A549 (cell line): ENCODE results near the gene RAG2. TPM values are rescaled to one million over a fixed set of nuclear protein-coding genes. Genes with fewer than 3 reads are reported as not detected.

Experiments
- ATAC-seq, 2 experiments: fragments of 200-7000 bp in 1 of 2; fragments of >200 bp in 1 of 2; cut with Nextera tagmentation in 1 of 2; cut with Tn5 transposase in 1 of 2; 3 replicates each; pipeline versions ENCODE4 v1.8.0 to v1.9.1; 2018 to 2020; ENCODE audit warnings: mild to moderate bottlenecking in 1 of 2, moderate library complexity in 1 of 2
- CTCF ChIA-PET: fragments of 300-600 bp; sonication (Branson Sonifier 250); formaldehyde crosslinking; extraction: SDS; loops from one replicate; lab custom pipeline; 2021; ENCODE audit warnings: antibody characterized with exemption, inconsistent platforms; lab: Yijun Ruan, JAX
- POLR2A ChIA-PET: fragments of 350-600 bp; formaldehyde crosslinking; extraction: SDS; loops from one replicate; lab custom pipeline; 2021; ENCODE audit warnings: antibody characterized with exemption, inconsistent platforms; lab: Yijun Ruan, JAX
- DNase-seq, 2 experiments: peaks; one replicate each; pipeline versions ENCODE4 v3.0.0 to v3.0.0-alpha.2; 2011 to 2016; ENCODE audit warnings: low read depth in 1 of 2, low spot score in 1 of 2
- FAIRE-seq: peaks from 2 replicates; lab custom pipeline; 2011; peaks lifted over from hg19 to GRCh38; lab: Jason Lieb, UNC
- H3K27ac ChIP-seq, 2 experiments: fragments of >200 bp; sonication (Bioruptor Twin); formaldehyde crosslinking; 3 replicates each; pipeline ENCODE4 v1.5.1; 2016 to 2017
- H3K4me1 ChIP-seq: fragments of >200 bp; sonication (Bioruptor Twin); formaldehyde crosslinking; 3 replicates; pipeline ENCODE4 v1.6.1; 2016
- H3K4me2 ChIP-seq: fragments of >200 bp; sonication (Bioruptor Twin); formaldehyde crosslinking; 3 replicates; pipeline ENCODE4 v1.6.1; 2016
- H3K4me3 ChIP-seq: fragments of >200 bp; sonication (Bioruptor Twin); formaldehyde crosslinking; 3 replicates; pipeline ENCODE4 v1.5.1; 2016
- H3K9me3 ChIP-seq: fragments of >200 bp; sonication (Bioruptor Twin); formaldehyde crosslinking; 3 replicates; pipeline ENCODE4 v1.6.1; 2016
- EHF ChIP-seq: fragments of 250-450 bp; sonication (Bioruptor Pico); IDR thresholded peaks from 2 replicates; pipeline ENCODE4 v1.5.0; 2020; ENCODE audit warnings: mild to moderate bottlenecking
- EHMT2 ChIP-seq: fragments of 200-600 bp; sonication (generic); IDR thresholded peaks from 2 replicates; pipeline ENCODE4 v1.6.1; 2016; ENCODE audit warnings: antibody characterized with exemption, low read depth, mild to moderate bottlenecking, moderate library complexity
- ESRRA ChIP-seq: fragments of 150-350 bp; IDR thresholded peaks from 2 replicates; pipeline ENCODE4 v1.6.1; 2014; ENCODE audit warnings: mild to moderate bottlenecking, low read length, borderline replicate concordance
- GATA3 ChIP-seq: IDR thresholded peaks from 2 replicates; pipeline ENCODE4 v1.6.1; 2012; ENCODE audit warnings: borderline replicate concordance
- HDAC2 ChIP-seq: fragments of 200-600 bp; sonication (generic); IDR thresholded peaks from 2 replicates; pipeline ENCODE4 v1.6.1; 2016
- HOXB13 ChIP-seq: fragments of 250-450 bp; sonication (Bioruptor Pico); IDR thresholded peaks from 2 replicates; pipeline ENCODE4 v1.5.0; 2020; ENCODE audit warnings: low read depth, mild to moderate bottlenecking, moderate library complexity
- HOXB5 ChIP-seq: fragments of 250-450 bp; sonication (Bioruptor Pico); IDR thresholded peaks from 2 replicates; pipeline ENCODE4 v1.5.0; 2020; ENCODE audit warnings: mild to moderate bottlenecking, moderate library complexity
- MAFK ChIP-seq: fragments of 450-650 bp; IDR thresholded peaks from 2 replicates; pipeline ENCODE4 v1.6.1; 2014; ENCODE audit not compliant: partially characterized antibody
- NR3C1 ChIP-seq: fragments of >200 bp; sonication (Bioruptor Twin); formaldehyde crosslinking; IDR thresholded peaks from 3 replicates; pipeline ENCODE4 v1.6.1; 2017
- POLR2AphosphoS2 ChIP-seq: conservative IDR thresholded peaks from 2 replicates; pipeline ENCODE4 v1.6.1; 2012; ENCODE audit warnings: low read length, improper control_type of control experiment, inconsistent platforms
- RAD21 ChIP-seq, 2 experiments: fragments of >200 bp in 1 of 2; sonication (Bioruptor Twin) in 1 of 2; formaldehyde crosslinking in 1 of 2; IDR thresholded peaks in 1 of 2; conservative IDR thresholded peaks in 1 of 2; 2 replicates in 1 of 2; 3 replicates in 1 of 2; pipeline ENCODE4 v1.6.1; 2012 to 2018; ENCODE audit warnings: inconsistent platforms in 1 of 2
- RCOR1 ChIP-seq: fragments of 150-350 bp; IDR thresholded peaks from 2 replicates; pipeline ENCODE4 v1.6.1; 2014; ENCODE audit warnings: antibody characterized with exemption, low read length, low read depth
- SMC3 ChIP-seq: fragments of >200 bp; sonication (Bioruptor Twin); formaldehyde crosslinking; IDR thresholded peaks from 3 replicates; pipeline ENCODE4 v1.6.1; 2018; ENCODE audit warnings: inconsistent platforms
- SREBF2 ChIP-seq: fragments of 450-650 bp; IDR thresholded peaks from 2 replicates; pipeline ENCODE4 v1.6.1; 2014; ENCODE audit warnings: mild to moderate bottlenecking, moderate library complexity
- ZC3H11A ChIP-seq: fragments of 450-650 bp; IDR thresholded peaks from 2 replicates; pipeline ENCODE4 v1.6.1; 2014; ENCODE audit warnings: antibody characterized with exemption, mild to moderate bottlenecking
- WGBS: methylation state at CpG from one replicate; pipeline ENCODE4 v1.1.6; 2017; ENCODE audit errors: missing lambda C conversion rate; 5-methylcytosine and 5-hydroxymethylcytosine counted together
- polyA minus RNA-seq: library from RNA; depleted of rRNA, polyadenylated mRNA; stranded (reverse); fragments of >200 nt; gene quantifications from 2 replicates; pipeline ENCODE4 v1.2.3, GENCODE V29; 2011; rRNA and poly(A)+ RNA removed
- polyA plus RNA-seq, 4 experiments: library from polyadenylated mRNA; depleted of rRNA in 3 of 4; stranded (reverse); fragments of >200 nt; fragmentation: RNase III in 1 of 4; extraction: RNeasy Plus Mini Kit Qiagen cat#74134 plus additional on column Dnase treatment in 1 of 4; gene quantifications; 2 replicates in 3 of 4; 3 replicates in 1 of 4; pipeline ENCODE4 v1.2.3, GENCODE V29; 2011 to 2017
- TF ChIP-seq, protein P1 (sequence below): fragments of 150-350 bp; IDR thresholded peaks from 2 replicates; pipeline ENCODE4 v1.6.1; 2014; ENCODE audit warnings: low read depth, mild to moderate bottlenecking, low read length
- TF ChIP-seq, protein P2 (sequence below): fragments of >200 bp; sonication (Bioruptor Twin); formaldehyde crosslinking; IDR thresholded peaks from 3 replicates; pipeline ENCODE4 v1.5.1; 2016
- TF ChIP-seq, protein P3 (sequence below): fragments of >200 bp; sonication (Bioruptor Twin); formaldehyde crosslinking; IDR thresholded peaks from 3 replicates; pipeline ENCODE4 v1.6.1; 2016
- TF ChIP-seq, protein P4 (sequence below): IDR thresholded peaks from 2 replicates; pipeline ENCODE4 v1.6.1; 2012

The RAG2 gene
- not detected in 2 replicates for polyA plus RNA-seq (2011; rRNA removed)
- polyA plus RNA-seq (2012; cell fraction: cytosol; rRNA removed), result not detected in 2 replicates
- polyA plus RNA-seq (2012; cell fraction: nucleus; rRNA removed), result not detected in 2 replicates
- not detected in 3 replicates for polyA plus RNA-seq (2017; fragmentation: RNase III; extraction: RNeasy Plus Mini Kit Qiagen cat#74134 plus additional on column Dnase treatment)
- polyA minus RNA-seq, result not detected in 2 replicates

DNA sequence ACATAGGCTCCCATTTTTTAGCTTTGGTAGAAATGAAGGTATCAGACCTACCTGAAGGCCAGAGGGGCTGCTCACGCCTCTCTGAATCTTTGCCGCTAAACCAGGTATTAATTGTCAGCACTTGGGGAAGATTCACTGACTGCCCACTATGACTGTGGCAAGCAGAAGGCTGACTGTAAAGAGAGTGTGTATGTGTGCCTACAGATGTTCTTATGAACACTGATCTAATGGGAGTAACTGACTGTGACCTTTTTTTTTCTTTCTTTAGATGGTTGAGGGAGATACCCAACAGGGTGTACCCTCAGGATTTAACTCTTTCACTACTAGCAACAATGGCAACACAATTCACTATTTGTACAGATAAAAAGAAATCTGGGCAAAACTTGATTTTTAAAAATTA lies at the start of gene RAG2:
RAG2 (minus strand) TSS at position 186 of the 400 bp plus-strand sequence. CDS start 4,068 bp downstream, outside the sequence.
- Histone ChIP-seq H3K9me3 (no peaks in the 10 kb centered on the region), H3K4me3 (no peak within 1 kb of the TSS), H3K4me2 (no peak within 1 kb of the TSS)
- ATAC-seq (no peak), FAIRE-seq (no peak)
- WGBS, result 83% methylated on average over 2 of the region's 2 CpGs
- TF ChIP-seq EHF (CRISPR knock-in tag) (no peak), NR3C1 (no peak), HOXB13 (CRISPR knock-in tag) (no peak), RAD21 (conservative IDR thresholded peaks at IDR 0.05 in 1 of 2, IDR thresholded peaks at IDR 0.05 in 1 of 2) (no peak), RCOR1 (no peak), GATA3 (no peak), ZC3H11A (no peak)
- TF ChIP-seq, protein P1, sequence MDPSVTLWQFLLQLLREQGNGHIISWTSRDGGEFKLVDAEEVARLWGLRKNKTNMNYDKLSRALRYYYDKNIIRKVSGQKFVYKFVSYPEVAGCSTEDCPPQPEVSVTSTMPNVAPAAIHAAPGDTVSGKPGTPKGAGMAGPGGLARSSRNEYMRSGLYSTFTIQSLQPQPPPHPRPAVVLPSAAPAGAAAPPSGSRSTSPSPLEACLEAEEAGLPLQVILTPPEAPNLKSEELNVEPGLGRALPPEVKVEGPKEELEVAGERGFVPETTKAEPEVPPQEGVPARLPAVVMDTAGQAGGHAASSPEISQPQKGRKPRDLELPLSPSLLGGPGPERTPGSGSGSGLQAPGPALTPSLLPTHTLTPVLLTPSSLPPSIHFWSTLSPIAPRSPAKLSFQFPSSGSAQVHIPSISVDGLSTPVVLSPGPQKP, result no peak
- TF ChIP-seq, protein P2, sequence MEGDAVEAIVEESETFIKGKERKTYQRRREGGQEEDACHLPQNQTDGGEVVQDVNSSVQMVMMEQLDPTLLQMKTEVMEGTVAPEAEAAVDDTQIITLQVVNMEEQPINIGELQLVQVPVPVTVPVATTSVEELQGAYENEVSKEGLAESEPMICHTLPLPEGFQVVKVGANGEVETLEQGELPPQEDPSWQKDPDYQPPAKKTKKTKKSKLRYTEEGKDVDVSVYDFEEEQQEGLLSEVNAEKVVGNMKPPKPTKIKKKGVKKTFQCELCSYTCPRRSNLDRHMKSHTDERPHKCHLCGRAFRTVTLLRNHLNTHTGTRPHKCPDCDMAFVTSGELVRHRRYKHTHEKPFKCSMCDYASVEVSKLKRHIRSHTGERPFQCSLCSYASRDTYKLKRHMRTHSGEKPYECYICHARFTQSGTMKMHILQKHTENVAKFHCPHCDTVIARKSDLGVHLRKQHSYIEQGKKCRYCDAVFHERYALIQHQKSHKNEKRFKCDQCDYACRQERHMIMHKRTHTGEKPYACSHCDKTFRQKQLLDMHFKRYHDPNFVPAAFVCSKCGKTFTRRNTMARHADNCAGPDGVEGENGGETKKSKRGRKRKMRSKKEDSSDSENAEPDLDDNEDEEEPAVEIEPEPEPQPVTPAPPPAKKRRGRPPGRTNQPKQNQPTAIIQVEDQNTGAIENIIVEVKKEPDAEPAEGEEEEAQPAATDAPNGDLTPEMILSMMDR, result no peak
- TF ChIP-seq, protein P3, sequence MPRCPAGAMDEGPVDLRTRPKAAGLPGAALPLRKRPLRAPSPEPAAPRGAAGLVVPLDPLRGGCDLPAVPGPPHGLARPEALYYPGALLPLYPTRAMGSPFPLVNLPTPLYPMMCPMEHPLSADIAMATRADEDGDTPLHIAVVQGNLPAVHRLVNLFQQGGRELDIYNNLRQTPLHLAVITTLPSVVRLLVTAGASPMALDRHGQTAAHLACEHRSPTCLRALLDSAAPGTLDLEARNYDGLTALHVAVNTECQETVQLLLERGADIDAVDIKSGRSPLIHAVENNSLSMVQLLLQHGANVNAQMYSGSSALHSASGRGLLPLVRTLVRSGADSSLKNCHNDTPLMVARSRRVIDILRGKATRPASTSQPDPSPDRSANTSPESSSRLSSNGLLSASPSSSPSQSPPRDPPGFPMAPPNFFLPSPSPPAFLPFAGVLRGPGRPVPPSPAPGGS, result no peak
- TF ChIP-seq, all 56 proteins: peak for 0
- H3K27ac ChIP-seq, result no peak within 1 kb of the TSS
- DNase-seq, result no peak
- POLR2A ChIA-PET, result no interaction called here
- CTCF ChIA-PET, result no interaction called here
- H3K4me1 ChIP-seq, result peaks cover 5% of the 10 kb centered on the region; the same call in 1 of the 3 replicates

DNA sequence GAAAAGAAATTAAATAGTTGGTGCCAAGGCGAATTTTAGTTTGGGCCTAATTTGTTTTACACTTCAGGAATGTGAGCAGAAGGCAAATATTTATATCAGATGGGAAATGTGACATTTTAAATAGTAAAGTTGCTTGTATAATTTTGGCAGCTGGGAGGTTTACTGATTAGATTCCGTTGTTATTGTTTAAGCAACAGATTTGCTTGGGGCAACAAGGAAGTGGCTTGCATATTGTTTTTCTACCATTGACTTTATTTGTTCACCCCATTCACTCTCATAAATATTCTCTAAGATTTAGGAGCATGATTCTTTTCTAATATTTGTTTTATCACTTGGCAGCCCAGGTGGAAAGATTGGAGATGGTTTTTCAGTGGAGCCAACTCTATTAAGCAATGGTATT lies 40.5 kb upstream of the RAG2 start:
- DNase-seq, result no peak
- Histone ChIP-seq H3K9me3 (no peaks in the 10 kb centered on the region), H3K4me1 (no peaks in the 10 kb centered on the region), H3K4me2 (no peak overlapping the region), H3K27ac (no peak overlapping the region), H3K4me3 (no peak overlapping the region)
- 63% methylated on average over 2 of the region's 2 CpGs for WGBS
- ChIA-PET POLR2A (no interaction called here), CTCF (no interaction called here)
- FAIRE-seq, result no peak
- ATAC-seq, result no peak
- TF ChIP-seq HOXB5 (CRISPR knock-in tag) (no peak), ESRRA (no peak), EHMT2 (no peak), MAFK (no peak), POLR2AphosphoS2 (no peak), SREBF2 (no peak)
- TF ChIP-seq, protein P4, sequence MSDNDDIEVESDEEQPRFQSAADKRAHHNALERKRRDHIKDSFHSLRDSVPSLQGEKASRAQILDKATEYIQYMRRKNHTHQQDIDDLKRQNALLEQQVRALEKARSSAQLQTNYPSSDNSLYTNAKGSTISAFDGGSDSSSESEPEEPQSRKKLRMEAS, result no peak

DNA sequence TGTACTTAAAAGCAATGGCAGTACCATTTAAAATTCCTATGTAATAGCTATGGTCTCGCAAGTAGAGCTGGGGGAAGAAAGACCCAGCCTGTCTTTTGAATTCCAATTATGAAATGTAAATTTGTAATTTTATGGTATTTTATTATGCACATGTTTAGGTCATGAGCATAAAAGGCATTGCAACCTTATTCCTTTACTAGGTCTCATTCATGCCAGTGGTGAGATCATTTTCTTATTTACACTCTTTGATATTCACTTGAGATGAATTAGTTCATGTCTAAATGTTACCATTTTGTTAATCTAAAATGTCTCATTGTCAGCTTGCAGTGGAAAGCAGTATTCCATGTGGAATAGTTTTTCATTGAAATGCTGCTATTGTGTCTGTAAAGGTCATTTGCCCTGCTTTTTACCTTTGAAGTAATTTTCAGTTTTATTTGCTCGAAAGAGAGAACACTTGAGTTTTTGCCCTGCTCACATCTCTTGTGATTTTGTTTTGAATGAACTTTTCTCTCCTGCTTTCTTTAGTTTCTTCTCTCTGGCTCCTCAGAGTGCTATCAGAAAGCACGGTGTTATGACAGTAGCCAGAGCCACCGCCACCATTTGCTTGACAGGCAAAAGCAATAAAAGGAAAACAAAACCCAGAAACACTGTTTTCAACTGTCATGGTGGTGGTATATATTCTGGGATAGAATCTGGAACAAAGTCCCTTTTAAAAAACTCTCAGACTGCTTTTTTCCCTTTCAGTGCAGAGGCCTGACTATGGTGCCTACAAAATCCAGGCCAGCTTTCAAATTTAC lies 37.2 kb upstream of the RAG2 start:
- Histone ChIP-seq H3K4me1 (no peaks in the 10 kb centered on the region), H3K27ac (no peak overlapping the region), H3K4me2 (no peak overlapping the region), H3K9me3 (no peaks in the 10 kb centered on the region), H3K4me3 (no peak overlapping the region)
- TF ChIP-seq HDAC2 (no peak), MAFK (no peak), SMC3 (no peak)
- no peak for FAIRE-seq
- ChIA-PET POLR2A (no interaction called here), CTCF (interaction anchor here (0.7 to 1.0 kb wide), 2 partner anchors 7 to 71 kb away, joined by 3 to 4 read pairs; no protein-coding TSS in a partner anchor)
- WGBS, result 67% methylated on average over 4 of the region's 4 CpGs
- DNase-seq, result no peak
- no peak for ATAC-seq
